ENCODE results near the gene TEDC2.

- no peak for TF ChIP-seq CTCF (IDR thresholded peaks at IDR 0.05; ENCODE audit: low read length)
- no peak for TF ChIP-seq EZH2 (optimal IDR thresholded peaks at IDR 0.05; ENCODE audit: low read depth, low read length)
Observed at GRCh38 chr16:2485811-2486507, 26.1 kb downstream of the TEDC2 start.
